Hepatic stellate cell (primary cell): Measurements from ENCODE around the gene DDX21.
A peak's percentile ranks its signal among the peaks of the same experiment; 100 is the strongest.
"Not testable (repeated sequence)": the region's sequence is repeated elsewhere in the genome, so short reads cannot be mapped to it uniquely, and the experiment has no call there.

Source experiments
- DNase-seq: peaks from one replicate; pipeline ENCODE4 v3.0.0; 2011; ENCODE audit warnings: low spot score

The DDX21 gene

DNA sequence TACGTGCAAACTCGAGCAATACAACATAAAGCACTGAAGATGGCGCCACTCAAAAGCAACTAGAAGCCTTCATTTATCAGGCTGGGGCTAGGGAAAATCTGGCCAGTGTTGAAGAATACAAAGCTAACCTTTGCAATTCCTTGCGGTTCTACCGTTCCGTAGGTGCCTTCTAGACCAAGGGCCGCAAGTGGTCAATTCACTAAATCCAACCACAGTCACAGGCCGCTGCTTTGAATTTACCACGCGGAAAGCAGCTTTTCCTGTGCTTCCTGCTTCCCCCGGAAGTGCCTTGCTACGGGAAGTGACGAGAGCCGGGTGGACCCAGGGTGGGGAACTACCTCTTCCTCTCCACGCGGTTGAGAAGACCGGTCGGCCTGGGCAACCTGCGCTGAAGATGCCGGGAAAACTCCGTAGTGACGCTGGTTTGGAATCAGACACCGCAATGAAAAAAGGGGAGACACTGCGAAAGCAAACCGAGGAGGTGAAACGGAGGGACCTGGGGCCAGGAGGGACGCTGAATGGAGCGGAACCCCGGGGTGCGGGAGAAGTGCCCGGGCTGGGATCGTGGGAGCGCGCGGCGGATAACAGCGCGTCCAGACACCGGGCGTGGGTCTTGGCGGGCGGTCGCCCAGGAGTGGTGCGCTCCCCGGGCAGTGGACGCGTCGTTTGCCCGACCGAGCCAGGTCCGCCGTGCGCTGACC lies at the start of gene DDX21:
DDX21 (plus strand) TSS at position 339 of the 701 bp plus-strand sequence; CDS start at position 395, 56 bp downstream.
- peak; percentile 96 for DNase-seq

DNA sequence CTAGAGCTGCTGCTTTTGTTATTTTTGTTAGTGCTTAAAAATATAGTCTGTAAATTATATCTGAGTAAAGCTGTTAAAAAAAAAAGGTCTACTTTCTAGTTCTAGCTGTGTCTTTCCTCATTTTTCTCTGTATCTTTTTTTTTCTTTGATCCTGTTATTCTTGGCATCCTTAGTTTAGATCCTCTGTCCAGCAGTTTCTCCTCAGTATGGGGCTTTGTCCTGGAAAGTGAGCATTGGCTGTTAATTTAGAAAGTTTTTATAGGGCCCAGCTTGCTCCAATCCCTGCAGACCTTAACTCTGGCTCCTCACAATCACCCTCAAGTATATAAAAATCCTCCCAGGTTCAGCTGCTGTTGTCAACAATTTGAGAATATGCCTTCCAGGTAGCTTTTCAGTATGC lies 31.4 kb upstream of the DDX21 start:
- peak; percentile 6 for DNase-seq

DNA sequence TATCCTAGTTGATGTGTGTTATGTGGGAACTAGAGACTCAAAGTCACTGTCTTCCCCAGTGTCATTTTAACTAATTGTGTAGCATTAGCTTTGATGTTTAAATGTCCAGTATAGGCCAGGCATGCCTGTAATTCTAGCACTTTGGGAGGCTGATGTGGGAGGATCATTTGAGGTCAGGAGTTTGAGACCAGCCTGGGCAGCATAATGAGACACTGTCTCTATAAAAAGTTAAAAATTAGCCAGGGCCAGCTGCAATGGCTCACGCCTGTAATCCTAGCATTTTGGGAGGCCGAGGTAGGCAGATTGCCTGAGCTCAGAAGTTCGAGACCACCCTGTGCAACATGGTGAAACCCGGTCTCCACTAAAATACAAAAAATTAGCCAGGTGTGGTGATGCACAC lies 30.5 kb upstream of the DDX21 start:
- no peak for DNase-seq

DNA sequence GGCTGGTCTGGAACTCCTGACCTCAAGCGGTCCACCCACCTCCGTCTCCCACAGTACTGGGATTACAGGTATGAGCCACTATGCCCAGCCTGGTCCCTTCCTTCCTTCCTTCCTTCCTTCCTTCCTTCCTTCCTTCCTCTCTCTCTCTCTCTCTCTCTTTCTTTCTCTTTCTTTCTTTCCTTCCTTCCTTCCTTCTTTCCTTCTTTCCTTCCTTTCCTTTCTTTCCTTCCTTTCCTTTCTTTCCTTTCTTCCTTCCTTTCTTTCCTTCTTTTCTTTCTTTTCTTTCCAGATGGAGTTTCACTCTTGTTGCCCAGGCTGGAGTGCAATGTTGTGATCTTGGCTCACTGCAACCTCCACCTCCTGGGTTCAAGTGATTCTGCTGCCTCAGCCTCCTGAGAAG lies 26.8 kb upstream of the DDX21 start:
- DNase-seq: not testable (repeated sequence)

DNA sequence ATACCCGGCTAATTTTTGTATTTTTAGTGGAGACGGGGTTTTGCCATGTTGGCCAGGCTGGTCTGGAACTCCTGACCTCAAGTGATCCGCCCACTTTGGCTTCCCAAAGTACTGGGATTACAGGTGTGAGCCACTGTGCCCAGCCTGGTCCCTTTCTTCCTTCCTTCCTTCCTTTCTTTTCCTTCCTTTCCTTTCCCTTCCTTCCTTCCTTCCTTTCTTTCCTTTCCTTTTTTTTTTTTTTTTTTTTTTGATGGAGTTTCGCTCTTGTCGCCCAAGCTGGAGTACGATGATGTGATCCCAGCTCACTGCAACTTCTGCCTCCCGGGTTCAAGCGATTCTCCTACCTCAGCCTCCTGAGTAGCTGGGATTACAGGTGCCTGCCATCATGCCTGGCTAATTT lies 26.1 kb upstream of the DDX21 start:
- DNase-seq: not testable (repeated sequence)

DNA sequence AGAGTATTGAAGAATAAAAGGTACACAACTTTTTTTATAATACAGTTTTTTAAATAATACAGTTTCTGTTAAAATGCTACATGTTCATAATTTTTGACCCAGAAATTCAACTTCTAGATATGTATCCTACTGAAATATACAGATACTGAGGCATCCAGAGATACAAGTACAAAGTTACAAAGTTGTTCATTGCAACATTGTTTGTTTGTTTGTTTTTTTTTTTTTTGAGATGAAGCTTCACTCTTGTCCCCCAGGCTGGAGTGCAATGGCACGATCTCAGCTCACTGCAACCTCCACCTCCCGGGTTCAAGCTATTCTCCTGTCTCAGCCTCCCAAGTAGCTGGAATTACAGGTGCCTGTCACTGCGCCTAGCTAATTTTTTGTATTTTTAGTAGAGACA lies 23.1 kb upstream of the DDX21 start:
- DNase-seq: not testable (repeated sequence)

DNA sequence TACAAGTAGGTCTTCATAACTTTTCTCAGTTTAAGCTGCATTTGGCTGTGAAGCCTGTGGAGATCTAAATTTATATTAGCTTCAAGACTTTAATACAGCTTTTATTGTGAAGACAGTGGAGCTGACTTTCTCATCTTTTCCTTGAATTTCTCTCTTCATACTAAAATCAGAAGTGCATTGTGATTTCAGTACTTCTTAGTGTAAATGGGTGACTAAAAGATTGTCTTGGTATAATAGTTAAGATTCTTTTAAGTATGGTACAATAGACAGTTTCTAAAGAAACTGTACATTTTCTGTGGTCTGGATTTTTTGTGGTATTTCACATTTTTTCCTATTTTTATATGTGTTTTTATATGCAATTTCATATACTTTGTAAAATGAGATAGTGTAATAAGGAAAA lies 21.0 kb upstream of the DDX21 start:
- DNase-seq: no peak

DNA sequence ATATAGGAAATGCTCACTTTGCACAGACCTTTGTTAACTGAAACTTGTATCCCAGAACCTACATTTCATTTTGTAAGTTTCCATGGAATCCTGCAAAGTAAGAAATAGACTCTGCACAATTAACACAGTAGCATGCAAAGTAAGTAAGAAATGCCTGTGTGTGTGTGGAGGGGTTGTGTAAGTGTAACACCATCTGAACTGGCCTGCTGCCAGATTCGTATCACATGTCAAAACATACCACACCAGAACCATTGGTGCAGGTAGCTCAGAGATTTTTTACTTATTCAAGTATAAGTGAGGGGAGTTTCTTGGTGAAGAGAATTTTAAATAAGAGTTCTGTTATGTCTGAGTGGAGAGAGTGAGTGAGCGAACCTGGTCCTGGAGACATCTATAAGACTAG lies 17.9 kb upstream of the DDX21 start:
- no peak for DNase-seq

DNA sequence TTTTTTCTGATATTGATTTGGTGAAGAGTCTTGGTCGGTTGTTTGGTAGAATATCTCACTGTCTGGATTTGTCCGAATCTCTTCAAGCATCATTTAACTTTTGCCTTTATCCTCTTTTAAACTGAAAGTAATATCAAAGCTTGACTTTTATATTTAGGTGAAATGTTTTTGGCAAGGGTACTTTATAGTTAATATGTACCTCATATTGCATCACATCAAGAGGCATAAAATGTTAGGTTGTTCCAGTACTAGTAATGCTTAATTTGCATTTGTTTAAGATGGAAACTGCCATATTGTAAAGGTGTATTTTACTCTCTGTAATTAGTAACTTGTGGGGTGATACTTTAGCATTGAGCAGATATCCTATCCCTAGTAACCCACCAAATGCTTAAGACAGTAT lies 17.1 kb upstream of the DDX21 start:
- no peak for DNase-seq

DNA sequence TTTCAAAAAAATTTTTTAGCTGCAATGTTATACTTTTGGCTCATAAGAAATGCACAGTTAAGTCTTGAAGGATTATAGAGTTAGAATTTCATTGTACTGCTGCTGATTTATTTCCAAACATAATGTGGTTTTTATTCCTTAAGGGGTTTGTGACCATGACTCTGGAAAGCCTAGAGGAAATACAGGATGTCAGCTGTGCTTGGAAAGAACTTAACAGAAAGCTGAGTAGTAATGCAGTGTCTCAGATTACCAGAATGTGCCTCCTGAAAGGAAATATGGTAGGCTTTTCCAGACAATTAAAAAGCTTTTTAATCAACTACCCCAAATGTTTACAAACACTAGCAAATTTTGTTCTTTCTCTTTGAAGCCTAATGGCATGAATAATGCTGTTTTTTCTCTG lies 15.1 kb upstream of the DDX21 start:
- DNase-seq: not testable (repeated sequence)

DNA sequence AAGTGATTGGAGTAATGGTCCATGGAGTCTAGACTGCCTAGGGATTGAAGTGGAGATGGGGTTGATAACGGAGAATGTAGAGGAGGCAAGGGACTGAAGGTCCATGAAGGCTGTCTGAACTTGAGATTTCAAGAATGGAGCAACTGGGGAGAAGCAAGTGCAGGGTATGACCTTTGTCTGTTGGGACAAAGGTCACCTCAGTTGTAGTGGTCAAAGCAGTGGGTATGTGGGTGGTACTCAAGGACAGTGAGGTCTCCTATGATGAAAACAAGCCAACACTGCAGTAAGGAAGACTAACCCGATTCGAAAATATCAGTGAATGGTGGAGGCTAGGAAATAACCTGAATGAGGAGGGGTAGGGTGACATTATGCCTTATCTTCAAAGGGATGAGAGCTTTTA lies 5.4 kb upstream of the DDX21 start:
- DNase-seq: no peak

DNA sequence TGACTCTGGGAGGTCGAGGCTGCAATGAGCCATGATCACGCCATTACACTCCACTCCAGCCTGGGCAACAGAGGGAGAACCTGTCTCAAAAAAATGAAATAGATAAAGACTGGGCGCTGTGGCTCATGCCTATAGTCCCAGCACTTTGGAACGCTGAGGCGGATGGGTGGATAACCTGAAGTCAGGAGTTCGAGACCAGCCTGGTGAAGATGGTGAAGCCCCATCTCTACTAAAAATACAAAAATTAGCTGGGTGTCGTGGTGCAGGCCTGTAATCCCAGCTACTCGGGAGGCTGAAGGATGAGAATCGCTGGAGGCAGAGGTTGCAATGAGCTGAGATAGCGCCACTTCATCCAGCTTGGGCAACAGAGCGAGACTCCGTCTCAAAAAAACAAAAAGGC lies 1.1 kb upstream of the DDX21 start:
- no peak for DNase-seq

DNA sequence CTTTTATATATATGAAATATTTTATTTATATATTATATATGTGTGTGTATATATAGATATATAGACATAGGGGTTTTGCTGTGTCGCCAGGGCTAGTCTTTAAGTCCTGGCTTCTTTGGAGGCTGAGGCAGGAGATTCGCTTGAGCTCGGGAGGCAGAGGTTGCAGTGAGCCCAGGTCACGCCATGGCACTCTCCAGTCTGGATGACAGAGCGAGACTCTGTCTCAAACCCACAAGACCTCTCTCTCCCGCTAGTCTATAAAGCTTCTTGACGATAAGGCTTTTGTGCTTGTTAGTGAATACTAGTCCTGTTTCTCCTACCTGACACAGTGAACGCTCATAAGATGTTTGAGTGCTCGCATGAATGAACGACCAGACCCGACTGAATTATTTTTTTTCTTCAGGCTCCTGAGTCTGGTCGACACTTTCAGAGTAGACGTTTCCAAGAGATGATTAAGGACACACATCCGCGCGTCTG lies 577 bp upstream of the DDX21 start:
- no peak for DNase-seq

DNA sequence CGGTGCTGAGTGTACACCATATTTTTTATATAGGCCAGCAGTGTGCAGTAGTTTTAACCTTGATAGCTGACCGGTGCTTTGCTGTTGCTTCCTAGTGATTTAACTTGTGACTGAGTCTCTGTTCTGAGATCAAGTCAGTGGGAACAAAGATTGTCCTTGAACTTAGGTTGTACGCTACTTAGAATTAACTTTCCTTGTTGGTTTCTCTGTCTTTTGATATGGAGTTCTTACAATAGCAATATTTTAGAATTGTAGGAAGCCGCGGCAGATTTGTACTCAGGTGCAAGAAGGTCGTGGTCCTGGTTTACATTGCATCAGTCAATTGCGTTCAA lies 1.3 kb downstream of the DDX21 start:
- DNase-seq: no peak

DNA sequence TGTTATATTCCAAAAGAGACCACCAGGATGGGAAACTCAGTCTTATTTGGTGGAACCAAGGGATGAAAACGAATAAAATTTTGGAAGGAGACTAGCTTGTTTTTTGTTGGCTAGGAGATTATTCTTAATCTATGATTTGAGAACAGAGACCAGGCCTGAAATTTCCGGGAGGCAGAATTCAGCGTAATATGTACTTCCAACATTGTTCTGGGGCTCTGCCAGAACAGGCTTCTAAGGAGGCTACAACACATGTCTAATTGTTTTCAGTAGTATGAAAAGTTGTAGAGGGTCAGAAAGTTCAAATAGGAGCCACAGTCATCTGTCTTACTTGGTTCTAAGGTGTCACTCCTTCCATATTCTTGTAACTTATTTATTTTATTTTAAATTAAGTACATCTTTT lies 1.7 kb downstream of the DDX21 start:
- DNase-seq: no peak

DNA sequence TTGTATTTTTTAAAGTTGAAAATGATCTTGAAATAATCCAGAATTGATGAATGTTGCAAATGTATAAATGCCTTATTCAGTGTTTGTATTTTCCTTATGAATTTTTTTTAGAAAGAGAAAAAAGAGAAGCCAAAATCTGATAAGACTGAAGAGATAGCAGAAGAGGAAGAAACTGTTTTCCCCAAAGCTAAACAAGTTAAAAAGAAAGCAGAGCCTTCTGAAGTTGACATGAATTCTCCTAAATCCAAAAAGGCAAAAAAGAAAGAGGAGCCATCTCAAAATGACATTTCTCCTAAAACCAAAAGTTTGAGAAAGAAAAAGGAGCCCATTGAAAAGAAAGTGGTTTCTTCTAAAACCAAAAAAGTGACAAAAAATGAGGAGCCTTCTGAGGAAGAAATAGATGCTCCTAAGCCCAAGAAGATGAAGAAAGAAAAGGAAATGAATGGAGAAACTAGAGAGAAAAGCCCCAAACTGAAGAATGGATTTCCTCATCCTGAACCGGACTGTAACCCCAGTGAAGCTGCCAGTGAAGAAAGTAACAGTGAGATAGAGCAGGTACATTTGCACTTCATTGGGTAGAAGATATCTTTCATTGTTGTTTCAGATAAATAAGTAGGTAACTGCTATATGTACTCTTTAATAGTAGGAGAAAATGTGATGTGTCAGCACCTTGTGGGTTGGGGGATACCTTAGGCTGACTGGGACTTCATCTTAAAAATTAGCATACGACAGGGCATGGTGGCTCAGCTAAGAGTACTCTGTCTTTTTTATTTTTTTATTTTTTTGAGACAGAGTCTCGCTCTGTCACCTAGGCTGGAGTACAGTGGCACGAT lies 3.9 kb downstream of the DDX21 start:
- DNase-seq: no peak

DNA sequence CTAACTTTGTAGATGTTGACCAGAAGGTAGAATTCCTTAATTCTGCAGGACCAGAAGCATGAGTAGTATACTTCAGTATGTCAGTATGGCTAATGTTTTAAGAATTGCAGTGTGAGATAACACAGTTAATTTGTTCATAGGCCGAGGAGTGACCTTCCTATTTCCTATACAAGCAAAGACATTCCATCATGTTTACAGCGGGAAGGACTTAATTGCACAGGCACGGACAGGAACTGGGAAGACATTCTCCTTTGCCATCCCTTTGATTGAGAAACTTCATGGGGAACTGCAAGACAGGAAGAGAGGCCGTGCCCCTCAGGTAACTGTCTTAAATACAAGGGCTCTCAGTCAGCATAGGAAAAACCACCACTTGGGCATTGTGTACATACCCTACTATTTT lies 7.2 kb downstream of the DDX21 start:
- no peak for DNase-seq

DNA sequence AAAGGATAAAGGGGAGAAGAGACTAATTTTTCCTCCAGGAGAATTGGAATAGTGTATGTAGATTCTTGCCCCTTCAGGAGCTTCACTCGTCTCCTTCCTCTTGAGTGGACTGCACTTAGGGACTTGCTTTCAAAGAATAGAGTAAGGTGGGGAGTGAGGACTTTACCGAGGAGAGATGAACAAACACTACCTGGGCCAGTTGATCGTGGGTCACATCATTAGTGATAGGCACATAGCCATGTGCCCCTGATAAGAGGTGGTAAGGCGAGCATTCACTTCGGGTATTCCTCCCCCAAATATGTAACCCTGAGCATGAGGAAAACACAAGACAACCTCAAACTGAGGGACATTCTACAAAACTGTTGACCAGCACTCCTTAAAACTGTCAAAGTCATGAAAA lies 18.0 kb downstream of the DDX21 start:
- no peak for DNase-seq

DNA sequence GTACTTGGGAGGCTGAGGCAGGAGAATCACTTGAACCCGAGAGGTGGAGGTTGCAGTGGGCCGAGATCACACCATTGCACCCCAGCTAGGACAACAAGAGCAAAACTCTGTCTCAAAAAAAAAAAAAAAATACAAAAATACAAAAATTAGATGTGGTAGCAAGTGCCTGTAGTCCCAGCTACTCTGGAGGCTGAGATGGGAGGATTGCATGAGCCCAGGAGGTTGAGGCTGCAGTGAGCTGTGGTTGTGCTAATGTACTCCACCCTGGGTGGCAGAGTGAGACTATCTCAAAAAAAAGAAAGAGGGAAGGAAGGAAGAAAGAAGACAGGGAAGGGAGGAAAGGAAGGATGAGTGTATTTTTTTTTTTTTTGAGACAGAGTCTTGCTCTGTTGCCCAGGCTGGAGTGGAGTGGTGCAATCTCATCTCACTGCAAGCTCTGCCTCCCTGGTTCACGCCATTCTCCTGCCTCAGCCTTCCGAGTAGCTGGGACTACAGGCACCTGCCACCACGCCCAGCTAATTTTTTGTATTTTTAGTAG lies 20.0 kb downstream of the DDX21 start:
- DNase-seq: not testable (repeated sequence)

DNA sequence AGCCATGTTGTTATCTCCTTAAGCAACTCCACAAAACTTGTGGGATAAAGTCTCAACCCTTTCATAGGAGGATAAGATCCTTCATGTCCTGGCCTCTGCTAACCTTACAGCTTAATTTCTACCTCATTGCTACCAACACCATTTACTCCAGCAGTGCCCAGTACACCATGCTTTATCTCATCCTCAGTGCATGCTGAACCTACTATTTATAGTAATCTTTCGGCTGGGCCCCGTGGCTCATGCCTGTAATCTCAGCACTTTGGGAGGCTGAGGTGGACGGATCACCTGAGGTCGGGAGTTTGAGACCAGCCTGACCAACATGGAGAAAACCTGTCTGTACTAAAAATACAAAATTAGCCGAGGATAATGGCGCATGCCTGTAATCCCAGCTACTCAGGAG lies 23.8 kb downstream of the DDX21 start:
- not testable (repeated sequence) for DNase-seq

DNA sequence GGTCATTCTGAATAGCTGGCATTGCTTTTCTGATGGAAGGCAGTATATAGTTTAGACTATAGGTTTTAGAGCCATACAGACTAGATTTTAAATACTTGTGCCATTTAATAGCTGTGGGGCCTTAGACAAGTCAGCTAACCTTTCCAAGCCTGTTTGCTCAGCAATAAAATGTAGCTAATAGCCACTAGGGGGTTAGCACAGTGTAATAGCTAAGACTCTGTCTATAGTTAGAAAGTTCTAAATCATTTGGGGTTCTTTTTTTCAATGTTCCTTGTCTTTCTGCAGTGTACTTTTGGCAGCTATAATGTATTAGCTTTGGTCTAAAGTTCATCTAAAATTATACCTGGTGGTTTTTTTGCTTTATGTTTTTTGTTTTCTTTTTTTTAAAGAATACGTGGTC lies 25.1 kb downstream of the DDX21 start:
- peak; percentile 5 for DNase-seq

DNA sequence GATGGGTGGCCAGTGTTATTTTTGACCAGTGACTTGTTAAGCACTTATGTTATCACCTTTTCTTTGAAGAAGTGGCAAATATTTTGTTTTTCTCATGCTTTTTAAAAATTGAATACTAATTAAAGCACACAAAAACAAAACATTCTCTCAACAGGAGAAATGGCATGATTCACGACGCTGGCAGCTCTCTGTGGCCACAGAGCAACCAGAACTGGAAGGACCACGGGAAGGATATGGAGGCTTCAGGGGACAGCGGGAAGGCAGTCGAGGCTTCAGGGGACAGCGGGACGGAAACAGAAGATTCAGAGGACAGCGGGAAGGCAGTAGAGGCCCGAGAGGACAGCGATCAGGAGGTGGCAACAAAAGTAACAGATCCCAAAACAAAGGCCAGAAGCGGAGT lies 26.4 kb downstream of the DDX21 start:
- no peak for DNase-seq

DNA sequence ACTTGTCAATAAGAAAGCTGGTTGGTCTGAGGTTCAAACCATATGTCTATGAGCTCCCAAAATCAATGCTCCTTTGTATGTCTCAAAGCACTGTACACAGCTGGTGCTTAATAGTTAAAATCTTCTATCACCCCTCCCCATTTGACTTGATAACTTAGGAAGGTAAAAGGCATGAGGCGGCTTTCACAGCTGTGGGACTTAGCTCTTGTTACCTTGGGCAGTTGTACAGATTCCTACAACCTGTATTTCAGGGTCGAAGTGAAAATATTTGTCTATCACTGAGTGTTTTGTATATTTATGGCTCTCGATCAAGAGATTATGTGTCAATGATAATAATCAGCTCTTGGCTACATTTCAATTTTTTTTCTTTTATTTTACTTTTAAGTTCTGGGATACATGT lies 31.6 kb downstream of the DDX21 start:
- no peak for DNase-seq
